Renal pelvis (tissue), 3 donors: ENCODE measurements around the gene KCNQ4. TPM values are rescaled to one million over a fixed set of nuclear protein-coding genes. Genes with fewer than 3 reads are reported as not detected.

Source experiments
- polyA plus RNA-seq, 3 donors: library from polyadenylated mRNA; unstranded; fragments of 120-200 nt; gene quantifications; one replicate each; pipeline ENCODE4 v1.2.1, GENCODE V29; 2013; ENCODE audit not compliant: insufficient read length in 3 of 3

Gene KCNQ4
- polyA plus RNA-seq, 3 donors: 2.1 to 2.5 (median 2.5) TPM

Other genes starting within 250 kb of the KCNQ4 start
- gene RIMS3, start 118.1 kb upstream of the KCNQ4 start, polyA plus RNA-seq: 1 to 10 TPM; 1.9 to 2.2 (median 1.9) TPM
- 100 to 1,000 TPM in 2 of 3 donors, 10 to 100 TPM in 1; 95.0 to 121 (median 116) TPM for gene NFYC, start 92.1 kb upstream of the KCNQ4 start, polyA plus RNA-seq
- 1 to 10 TPM; 5.6 to 7.1 (median 6.3) TPM for gene CITED4, start 78.6 kb downstream of the KCNQ4 start, polyA plus RNA-seq
- 10 to 100 TPM; 28.5 to 31.5 (median 30.4) TPM for gene CTPS1, start 195.9 kb downstream of the KCNQ4 start, polyA plus RNA-seq
- gene SLFNL1, start 237.9 kb downstream of the KCNQ4 start, polyA plus RNA-seq: 1 to 10 TPM in 1 of 3 donors, under 1 TPM in 2; 0.23 to 1.0 (median 0.58) TPM